Neural progenitor cell (in vitro differentiated cells): ENCODE results near the gene CCNL2.

ENCODE experiments used
- CTCF ChIP-seq: fragments of 200-600 bp; sonication (generic); IDR thresholded peaks from 2 replicates; pipeline ENCODE4 v1.5.1; 2017; ENCODE audit warnings: antibody characterized with exemption, mild to moderate bottlenecking
- EZH2 ChIP-seq: fragments of 200-600 bp; sonication (generic); IDR thresholded peaks from 2 replicates; pipeline ENCODE4 v1.6.1; 2017; ENCODE audit warnings: antibody characterized with exemption, mild to moderate bottlenecking, moderate library complexity

DNA sequence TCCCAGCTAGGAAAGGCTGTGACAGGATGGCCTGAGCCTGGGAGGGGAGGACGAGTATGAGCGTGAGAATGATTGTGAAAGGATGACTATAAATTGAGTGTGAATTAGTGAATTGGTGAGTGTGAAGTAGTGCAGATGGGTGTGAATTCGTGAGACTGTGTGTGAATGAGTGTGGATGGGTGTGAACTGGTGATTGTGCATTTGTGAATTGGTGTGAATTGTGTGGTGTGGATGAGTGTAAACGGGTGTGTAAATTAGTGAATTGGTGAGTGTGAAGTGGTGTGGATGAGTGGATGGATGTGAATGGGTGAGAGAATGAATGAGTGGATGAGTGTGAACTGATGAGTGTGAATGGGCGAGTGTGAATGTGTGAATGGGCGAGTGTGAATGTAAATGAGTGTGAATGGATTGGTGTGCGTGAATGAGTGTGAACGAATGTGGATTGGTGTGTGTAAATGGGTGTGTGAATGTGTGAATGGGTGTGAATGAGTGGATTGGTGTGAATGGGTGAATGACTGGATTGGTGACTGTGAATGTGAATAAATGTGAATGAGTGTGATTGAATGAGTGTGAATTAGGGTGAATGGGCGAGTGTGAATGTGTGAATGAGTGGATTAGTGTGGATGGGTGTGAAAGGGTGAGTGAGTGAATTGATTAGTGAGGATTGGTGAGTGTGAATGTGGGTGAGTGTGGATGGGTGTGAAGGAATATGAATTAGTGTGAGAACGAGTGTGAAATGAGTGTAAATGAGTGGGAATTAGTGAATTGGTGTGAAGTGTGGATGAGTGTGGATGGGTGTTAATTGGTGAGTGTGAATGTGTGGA, 33.0 kb downstream of the CCNL2 start:
- TF ChIP-seq CTCF = no peak
- TF ChIP-seq EZH2 = no peak
